GM19025 (cell line): ENCODE measurements around the gene LRRC42.

ENCODE experiments used
- ATAC-seq: cut with Tn5 transposase; IDR thresholded peaks from one replicate; pipeline ENCODE4 v1.9.1; 2021; ENCODE audit warnings: mild to moderate bottlenecking, low read depth, moderate library complexity; ENCODE audit not compliant: unreplicated experiment

The LRRC42 gene, protein sequence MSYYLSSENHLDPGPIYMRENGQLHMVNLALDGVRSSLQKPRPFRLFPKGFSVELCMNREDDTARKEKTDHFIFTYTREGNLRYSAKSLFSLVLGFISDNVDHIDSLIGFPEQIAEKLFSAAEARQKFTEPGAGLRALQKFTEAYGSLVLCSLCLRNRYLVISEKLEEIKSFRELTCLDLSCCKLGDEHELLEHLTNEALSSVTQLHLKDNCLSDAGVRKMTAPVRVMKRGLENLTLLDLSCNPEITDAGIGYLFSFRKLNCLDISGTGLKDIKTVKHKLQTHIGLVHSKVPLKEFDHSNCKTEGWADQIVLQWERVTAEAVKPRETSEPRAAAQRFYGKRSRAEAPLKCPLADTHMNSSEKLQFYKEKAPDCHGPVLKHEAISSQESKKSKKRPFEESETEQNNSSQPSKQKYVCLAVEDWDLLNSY

DNA sequence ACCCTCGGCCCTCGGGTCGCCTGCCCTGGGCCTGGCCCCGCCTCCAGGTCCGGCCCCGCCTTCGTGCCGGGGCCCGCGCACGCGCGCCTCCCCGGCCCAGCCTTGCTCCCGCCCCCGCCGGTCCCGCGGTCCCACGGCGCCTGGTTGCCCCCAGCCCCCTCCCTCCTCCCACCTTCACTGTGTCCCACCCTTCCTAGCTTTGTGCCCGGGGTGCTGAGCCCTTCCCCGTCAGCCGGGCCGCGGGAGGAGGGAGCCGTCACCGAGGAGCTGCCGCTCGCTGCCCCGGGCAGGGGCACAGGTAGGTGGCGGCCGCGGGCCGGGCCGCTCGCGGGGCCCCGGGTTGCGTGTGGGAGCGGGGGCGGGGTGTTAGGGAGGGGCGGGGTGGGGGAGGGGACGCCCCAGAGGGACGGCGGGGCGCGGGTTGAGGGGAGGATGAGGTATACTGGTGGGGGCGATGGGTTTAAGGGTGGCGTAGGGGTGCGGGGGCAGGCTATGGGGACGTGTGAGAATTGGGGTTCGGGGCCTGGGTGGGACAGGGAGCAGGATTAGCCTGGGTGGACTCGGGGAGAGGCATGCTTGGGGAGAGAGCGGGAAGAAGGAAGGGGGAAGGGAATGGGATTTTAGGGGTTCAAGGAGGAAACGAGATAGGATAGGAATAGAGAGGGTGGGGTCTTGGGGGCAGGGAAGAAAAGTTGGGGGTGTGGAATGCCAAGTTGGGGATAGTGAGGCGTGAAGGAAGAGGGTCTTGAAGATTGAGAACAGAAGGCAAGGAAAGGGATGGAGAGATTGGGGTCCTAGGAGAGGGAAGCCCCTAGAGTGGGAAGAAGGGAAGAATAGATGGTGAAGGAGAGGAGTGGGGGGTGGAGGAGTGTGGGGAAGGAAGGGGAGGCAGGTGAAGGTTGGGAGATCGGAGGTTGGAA is at the start of gene LRRC42:
Gene LRRC42, plus strand, starts transcription at position 99 of the 920 bp plus-strand sequence. CDS start 5,650 bp downstream, outside the sequence.
- ATAC-seq: peak; percentile 59

DNA sequence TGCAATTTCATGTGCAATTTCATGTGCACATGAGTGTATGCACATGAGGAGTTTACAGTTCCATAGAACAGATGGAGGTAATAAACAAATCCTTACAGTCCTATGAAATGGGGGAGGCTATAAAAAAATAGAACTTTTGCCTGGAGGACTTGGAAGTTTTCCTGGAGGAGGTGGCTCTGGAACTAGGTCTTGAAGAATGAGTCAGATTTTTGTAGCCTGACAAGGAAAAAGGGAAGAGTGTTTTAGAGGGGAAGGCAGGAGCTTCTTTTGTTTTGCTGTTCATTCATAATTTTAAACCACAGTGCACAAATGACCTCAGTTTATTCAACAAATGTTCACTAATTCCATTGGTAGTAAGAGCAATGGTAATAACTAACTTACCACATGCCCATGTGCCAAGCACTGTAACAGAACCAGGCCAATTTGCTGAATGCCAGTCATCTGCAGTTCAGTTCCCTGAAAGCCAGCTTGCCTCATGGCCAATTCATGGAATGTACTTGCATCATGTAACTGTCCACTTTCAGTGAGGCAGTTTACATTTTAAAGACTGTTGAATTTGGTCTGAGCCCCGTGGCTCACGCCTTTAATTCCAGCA is 49.4 kb upstream of the LRRC42 start:
- ATAC-seq: no peak

DNA sequence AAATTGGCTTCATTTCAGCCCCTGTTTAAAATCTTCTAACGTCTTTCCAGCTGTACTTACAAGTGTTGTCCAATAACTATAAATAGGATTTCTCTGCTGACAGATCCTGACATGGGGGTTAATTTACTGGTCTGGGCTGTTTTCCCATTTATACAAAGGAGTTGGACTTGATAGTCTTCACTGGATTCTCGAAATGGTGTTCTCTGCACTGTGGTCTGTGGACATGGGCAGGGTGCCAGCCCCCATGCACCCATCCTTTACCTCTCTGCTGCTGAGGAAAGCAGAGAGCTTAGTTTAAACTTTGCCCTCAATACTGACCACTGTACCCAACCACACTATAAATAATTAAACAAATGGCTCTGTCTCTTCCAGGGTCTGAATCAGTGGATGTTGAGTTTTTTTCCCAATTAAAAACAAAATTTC is 46.9 kb upstream of the LRRC42 start:
- ATAC-seq: no peak

DNA sequence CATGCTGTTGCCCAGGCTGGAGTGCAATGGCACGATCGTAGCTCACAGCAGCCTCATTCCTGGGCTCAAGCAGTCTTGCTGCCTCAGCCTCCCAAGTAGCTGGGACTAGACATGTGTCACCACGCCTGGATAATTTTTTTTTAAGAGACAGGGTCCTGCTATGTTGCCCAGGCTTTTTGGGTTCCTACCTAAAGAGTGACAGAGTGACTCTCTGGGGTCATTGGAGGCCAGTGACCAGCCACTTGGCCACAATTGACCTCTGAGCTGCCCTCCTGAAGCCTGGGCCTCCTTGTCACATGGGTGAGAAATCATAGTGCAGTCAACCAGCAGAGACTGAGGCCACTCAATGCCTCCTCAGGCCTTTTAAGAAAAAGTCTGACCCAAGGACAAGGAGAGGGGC is 46.4 kb upstream of the LRRC42 start:
- no peak for ATAC-seq

DNA sequence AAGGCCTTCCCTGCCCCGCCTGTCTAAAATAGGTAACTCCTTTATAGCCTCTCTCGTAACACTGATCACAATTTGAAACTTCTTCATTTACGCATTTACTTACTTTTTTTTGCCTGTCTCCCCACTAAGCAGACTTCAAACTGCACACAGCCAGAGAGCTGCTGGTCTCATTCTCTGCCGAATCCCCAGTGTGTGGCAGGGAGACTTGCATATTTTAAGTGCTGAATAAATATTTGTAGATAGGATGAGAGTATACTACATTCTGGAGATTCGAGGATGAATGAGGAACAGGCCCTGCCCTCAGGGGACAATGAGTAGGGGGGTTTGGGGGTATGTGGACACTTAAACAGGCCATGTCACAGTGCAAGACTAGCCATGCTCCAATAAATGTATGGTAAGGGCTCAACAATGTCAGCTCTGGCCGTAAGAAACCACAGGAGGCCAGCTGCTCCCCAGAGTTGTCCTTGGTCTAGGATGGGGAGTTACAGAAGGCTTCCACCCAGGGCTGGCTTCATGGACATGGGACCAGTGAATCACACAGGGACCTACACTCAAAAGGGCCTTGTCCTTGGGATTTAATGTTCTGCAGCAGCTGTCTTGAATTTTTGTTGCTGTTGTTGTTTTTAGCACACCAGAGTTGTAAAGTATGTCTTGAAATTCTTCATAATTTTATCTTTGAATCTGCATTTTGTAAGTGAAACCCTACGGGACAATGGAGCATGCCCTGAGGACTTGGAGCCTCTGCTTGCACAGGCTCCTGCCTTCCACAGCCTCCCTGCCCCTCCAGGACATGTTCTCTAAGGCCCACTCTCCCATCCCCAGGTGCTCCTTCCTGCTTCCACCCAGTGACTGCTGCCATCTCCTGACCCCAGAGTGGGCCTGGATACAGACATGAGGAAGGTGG is 43.7 kb upstream of the LRRC42 start:
- ATAC-seq: no peak

DNA sequence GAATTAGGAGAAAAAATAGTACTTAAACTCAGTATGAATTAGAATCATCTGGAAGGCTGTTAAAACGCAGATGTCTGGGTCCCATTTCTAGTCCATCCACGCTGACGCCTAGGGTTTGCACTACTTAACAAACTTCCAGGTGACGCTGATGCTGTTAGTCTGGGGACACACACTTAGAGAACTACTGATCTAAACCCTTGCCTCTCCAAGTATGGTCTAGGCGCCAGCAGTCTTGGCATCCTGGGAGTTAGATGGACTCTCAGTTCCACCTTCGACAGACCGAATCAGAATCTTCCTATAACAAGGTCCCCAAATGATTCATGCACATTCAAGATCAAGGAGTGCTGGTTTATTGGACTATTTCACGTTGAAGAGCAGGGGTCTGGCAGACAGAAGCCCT is 40.6 kb upstream of the LRRC42 start:
- ATAC-seq: no peak

DNA sequence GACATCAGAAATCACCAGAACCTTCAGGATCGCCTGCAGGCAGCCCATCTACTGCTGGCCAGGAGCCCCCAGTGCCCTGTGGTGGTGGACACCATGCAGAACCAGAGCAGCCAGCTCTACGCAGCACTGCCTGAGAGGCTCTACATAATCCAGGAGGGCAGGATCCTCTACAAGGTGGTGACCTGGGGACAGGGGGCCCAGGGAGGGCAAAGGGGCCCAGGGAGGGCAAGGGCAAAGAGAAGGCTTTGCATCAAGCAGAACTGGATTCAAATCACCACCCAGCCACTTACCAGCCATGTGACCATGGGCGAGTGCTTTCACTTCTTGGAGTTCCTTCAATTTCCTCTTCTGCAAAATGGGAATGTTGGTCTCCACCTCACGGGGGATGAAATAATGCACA is 40.0 kb upstream of the LRRC42 start:
- no peak for ATAC-seq

DNA sequence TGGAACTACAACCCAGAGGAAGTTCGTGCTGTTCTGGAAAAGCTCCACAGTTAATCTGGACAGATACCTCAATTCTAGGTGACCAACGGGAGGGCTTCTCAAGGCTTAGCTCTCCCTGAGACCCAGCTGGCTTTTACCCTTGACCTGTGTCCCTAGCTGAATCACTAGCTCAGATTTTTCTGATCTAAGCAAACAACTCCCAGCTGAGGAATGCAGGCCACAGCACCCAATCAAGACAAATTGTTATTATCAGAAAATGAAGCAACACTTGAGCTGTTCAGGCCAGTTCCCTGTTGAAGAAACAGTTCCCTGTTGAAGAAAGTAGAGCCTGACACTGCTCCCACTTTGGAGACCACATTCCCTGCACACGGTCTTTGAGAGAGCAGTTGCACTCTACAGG is 36.2 kb upstream of the LRRC42 start:
- no peak for ATAC-seq

DNA sequence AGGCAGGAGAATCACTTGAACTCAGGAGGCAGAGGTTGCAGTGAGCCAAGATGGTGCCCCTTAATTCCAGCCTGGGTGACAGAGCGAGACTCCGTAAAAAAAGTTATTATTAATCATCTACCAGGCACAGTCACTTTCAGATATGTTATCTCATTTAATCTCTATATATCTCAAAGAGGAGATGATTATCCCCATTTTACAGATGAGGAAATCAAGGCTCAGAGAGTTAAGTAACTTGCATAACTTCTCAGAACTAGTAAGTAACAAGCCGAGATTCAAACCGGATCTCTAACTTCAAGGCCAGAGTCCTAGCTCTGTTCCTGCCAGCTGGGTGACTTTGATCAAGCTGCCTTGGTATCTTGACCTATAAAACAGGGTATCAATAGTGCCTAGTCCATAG is 34.7 kb upstream of the LRRC42 start:
- ATAC-seq: no peak

DNA sequence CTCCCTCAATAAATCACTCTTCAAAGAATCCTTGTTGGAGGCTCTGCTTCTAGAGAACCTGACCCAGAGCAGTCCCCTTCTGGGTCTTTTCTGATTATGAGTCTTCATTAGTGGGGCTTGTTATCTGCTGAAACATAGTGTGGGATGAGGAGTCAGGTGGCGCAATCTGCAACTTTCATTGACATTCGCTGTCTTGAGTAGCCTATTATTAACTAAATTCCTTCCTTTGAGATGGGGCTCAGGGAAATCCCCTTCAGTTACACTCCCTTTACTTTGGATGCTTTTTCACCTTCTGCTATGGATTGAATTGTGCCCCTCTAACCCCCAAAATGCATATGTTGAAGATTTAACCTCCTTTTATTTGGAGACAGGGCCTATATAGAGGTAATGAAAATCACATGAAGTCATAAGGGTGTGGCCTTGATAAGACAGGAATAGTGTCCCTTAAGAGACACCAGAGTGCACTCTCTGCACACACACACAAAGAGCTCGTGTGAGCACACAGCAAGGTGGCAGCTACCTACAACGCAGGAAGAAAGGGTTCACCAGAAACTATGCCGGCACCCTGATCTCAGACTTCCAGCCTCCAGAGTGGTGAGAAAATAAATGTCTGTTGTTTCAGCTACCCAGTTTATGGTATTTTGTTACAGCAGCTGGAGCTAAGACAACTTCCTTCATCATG is 32.7 kb upstream of the LRRC42 start:
- no peak for ATAC-seq

DNA sequence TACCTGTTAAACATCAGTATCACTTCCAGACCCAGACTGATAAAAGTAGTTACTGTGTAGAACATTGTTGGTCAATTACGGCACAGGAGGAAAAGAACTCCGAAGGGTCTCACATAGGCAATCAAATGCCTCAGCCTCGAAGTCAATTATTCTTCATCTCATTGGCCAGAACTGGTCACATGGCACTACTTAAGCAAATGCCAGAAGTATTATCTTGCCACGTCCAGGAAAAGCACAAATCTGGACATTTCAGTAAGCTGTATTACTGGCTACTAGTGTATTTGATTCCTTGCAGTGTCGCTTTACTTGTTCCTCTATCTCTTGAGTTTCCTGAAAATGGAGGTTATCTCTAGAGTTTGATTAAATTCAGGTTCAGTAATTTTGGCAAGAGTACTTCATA is 27.8 kb upstream of the LRRC42 start:
- no peak for ATAC-seq

DNA sequence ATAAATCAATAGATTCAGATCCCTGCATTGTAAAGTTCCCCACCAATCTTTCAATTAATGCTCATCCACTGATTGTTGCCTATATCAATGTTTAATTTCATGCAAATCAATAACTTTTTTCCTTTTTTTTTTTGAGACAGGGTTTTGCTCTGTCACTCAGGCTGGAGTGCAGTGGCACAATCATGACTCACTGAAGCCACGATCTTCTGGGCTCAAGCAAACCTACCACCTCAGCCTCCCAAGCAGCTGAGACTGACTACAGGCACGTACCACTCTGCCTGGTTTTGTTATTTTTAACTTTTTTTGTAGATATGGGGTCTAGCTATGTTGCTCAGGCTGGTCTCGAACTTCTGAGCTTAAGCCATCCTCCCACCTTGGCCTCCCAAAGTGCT is 26.5 kb upstream of the LRRC42 start:
- no peak for ATAC-seq

DNA sequence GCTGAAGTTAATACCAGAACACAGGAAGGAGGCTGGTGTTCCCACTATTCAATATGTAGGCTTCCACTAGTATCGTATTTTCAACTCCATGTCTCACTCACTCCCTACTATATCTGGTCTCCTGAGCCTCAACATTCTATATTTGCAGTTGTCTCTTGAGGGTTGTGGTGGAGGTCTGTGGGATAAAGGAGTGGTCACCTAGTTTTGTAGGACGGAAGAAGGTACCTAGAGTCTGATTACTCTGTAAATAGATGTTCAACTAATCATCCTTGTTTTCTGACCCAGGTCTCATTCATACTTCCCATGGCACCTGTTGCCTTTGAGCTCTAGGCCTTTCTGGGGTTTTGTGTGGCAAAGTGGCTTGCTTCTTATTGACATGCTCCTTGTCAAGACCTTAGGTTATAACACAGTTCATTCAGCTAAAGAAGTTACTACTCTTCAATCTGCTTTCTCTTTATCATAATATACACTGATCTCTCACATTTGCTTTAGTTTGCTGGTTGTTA is 18.7 kb upstream of the LRRC42 start:
- no peak for ATAC-seq

DNA sequence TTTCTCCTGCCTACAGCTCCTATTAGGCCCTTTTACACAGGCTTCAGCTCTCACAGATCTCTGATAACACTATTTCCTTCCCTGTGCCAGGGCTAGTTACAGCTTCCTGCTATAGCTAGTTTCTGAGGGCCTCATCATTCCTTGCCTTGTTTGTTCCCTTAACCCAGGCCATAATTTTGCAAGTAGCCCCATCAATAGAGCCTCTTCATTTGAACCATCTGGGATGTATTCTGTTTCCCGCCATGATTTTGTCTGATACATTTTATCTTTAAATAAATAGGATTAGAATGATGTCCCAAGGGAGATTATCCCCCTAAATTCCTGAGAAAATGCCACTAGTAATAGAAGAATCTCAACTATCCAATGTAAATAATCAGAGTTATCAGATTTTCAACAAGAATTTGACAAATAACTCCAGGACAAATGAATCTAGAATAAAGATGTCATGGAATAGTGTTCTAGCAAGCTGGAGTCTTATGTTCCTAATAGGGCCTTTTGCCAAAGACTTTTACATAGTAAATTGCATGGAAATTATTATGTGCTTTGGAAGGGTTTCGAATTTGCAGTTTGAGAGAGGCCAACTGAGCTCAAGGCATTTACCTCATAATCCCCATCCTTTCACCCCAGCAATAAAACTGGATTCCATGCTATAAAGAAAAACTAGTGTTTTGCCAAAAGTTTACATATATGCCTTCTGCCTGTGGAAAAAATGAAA is 16.7 kb upstream of the LRRC42 start:
- no peak for ATAC-seq

DNA sequence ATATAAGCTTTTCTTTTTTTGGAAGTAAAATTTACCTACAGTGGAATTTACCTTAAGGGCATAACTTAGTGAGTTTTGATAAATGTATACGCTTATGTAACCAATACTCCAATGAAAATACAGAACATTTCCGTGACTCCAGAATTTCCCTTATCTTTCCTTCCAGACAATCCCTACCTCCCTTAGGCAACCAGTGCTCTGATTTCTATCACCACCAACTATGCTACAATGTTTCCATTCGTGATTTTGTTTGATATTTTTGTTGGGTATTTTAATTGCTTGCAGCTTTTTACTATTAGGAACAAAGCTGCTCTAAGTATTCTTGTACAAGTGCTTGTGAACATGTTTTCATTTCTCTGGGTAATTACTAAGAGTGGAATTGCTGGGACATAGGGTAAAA is 15.2 kb upstream of the LRRC42 start:
- no peak for ATAC-seq

DNA sequence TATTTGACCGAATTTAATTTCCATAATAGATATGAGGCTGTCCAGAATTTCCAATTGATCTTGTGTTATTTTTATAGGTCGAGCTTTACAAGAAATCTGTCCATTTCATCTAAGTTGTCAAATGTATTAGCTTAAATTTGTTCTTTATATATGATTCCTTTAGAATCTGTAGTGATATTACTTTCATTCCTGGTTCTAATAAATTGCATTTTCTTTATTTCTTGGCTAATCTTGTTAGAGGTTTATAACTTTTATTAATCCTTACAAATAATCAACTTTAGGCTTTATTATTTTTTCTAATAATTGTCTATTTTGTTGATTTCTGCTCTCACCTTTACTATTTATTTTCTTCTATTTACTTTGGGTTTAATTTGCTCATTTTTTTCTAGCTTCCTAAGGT is 14.6 kb upstream of the LRRC42 start:
- ATAC-seq: no peak

DNA sequence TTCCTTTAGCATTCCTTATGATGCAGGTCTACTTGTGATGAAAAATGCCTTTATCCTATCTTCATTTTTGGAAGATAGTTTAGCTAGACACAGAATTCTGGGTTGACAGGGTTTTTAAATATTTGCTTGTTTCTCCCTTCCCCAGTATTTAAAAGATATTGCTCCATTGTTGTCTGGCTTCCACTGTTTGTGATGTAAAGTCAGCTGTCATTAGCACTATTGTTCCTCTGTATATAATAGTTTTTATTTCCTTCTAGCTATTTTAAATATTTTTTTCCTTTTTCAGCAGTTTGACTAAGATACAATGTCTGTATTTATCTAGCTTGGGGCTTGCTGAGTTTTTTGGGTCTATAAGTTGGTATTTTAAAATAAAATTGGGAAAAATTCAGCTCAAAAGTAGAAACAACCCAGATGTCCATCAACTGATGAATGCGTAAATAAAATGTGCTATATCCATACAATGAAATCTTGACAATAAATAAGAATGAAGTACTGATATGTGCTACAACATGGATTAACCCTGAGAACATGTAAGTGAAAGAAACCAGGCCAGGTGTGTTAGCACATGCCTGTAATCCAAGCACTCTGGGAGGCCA is 11.9 kb upstream of the LRRC42 start:
- ATAC-seq: no peak

DNA sequence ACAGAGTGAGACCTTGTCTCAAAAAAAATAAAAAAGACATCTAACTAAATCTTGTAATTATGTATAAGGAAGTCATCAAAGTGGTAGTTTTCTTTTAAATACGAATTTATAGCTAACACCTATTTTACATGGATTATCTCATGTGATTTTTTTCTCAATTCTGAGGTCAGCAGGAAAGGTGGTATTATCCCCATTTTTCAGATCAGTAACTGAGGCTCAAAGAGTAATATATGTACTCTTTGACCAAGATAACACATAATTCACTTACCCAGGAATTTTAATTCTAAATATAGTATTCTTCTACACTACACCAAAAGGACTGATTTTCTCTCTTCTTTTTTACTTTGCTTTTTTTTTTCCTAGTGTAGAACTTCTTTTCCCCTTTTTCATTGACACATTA is 9.7 kb upstream of the LRRC42 start:
- no peak for ATAC-seq
